GM20000 (cell line): ENCODE results near the gene DOK3.

Experiments
- DNase-seq: peaks from one replicate; pipeline ENCODE4 v3.0.0; 2012; ENCODE audit warnings: low spot score
- CTCF ChIP-seq: IDR thresholded peaks from 2 replicates; pipeline ENCODE4 v1.5.1; 2012; ENCODE audit warnings: mild to moderate bottlenecking, control low read depth; ENCODE audit errors: extremely low read depth, missing control alignments

The DOK3 gene

GRCh38 chr5:177495243-177496060 is 14.2 kb downstream of the DOK3 start:
- no peak for TF ChIP-seq CTCF
- peak; percentile 53 for DNase-seq

GRCh38 chr5:177494346-177495195 is 15.1 kb downstream of the DOK3 start:
- TF ChIP-seq CTCF: peak; percentile 17
- DNase-seq: peak; percentile 74

- no peak for TF ChIP-seq CTCF
Observed at GRCh38 chr5:177493795-177494345, 15.8 kb downstream of the DOK3 start.

GRCh38 chr5:177492841-177493240 is 16.8 kb downstream of the DOK3 start:
- no peak for DNase-seq
- no peak for TF ChIP-seq CTCF

More at GRCh38 chr5:177493795-177494345, 15.8 kb downstream of the DOK3 start:
- no peak for DNase-seq

GRCh38 chr5:177491983-177492746 is 17.5 kb downstream of the DOK3 start:
- DNase-seq: no peak
- TF ChIP-seq CTCF: no peak

- peak; percentile 83 for DNase-seq
- TF ChIP-seq CTCF: peak; percentile 80
Observed at GRCh38 chr5:177491429-177491945, 18.1 kb downstream of the DOK3 start.
